ENCODE results near the gene CMTM4. TPM values are rescaled to one million over a fixed set of nuclear protein-coding genes. Genes with fewer than 3 reads are reported as not detected.

The CMTM4 gene
- total and polyA plus RNA-seq, 8 donors = 14.9 to 43.5 (median 36.5) TPM

- no peaks in the 10 kb centered on the region for H3K36me3 ChIP-seq
- no peak for TF ChIP-seq CTCF (IDR thresholded peaks at IDR 0.05)
- no peak overlapping the region for H3K27ac ChIP-seq
- H3K27me3 ChIP-seq = no peaks in the 10 kb centered on the region
- FAIRE-seq = no peak
- no peak overlapping the region for H3K4me3 ChIP-seq
- no peak for DNase-seq
- H3K4me1 ChIP-seq = no peaks in the 10 kb centered on the region
- 89 to 92% methylated on average over 5 of the region's 5 CpGs for WGBS, 2 donors
- intact Hi-C loops (cut with DNase I) = no loop called here
- ATAC-seq = no peak
- H3K9me3 ChIP-seq = no peaks in the 10 kb centered on the region
These were observed 120.2 kb downstream of the CMTM4 start for GRCh38 chr16:66576296-66576695.

- DNase-seq = no peak
- no peaks in the 10 kb centered on the region for H3K4me1 ChIP-seq
- H3K36me3 ChIP-seq = no peaks in the 10 kb centered on the region
- no peak for TF ChIP-seq CTCF (IDR thresholded peaks at IDR 0.05)
- ATAC-seq = no peak
- H3K27ac ChIP-seq = no peak overlapping the region
- intact Hi-C loops (cut with DNase I) = no loop called here
- no peak overlapping the region for H3K4me3 ChIP-seq
- H3K27me3 ChIP-seq = no peaks in the 10 kb centered on the region
- H3K9me3 ChIP-seq = no peaks in the 10 kb centered on the region
- no peak for FAIRE-seq
- WGBS, 2 donors = 95 to 96% methylated on average over 3 of the region's 3 CpGs
These were observed 121.5 kb downstream of the CMTM4 start for GRCh38 chr16:66575060-66575459.

- Histone ChIP-seq H3K9me3 (no peaks in the 10 kb centered on the region), H3K4me3 (no peak overlapping the region), H3K27ac (no peak overlapping the region), H3K36me3 (no peaks in the 10 kb centered on the region), H3K27me3 (no peaks in the 10 kb centered on the region), H3K4me1 (no peaks in the 10 kb centered on the region)
- ATAC-seq (no peak), FAIRE-seq (no peak), DNase-seq (no peak)
- intact Hi-C loops (cut with DNase I) = no loop called here
- 93 to 95% methylated on average over 3 of the region's 3 CpGs for WGBS, 2 donors
- no peak for TF ChIP-seq CTCF (IDR thresholded peaks at IDR 0.05)
These were observed 122.0 kb downstream of the CMTM4 start for GRCh38 chr16:66574531-66574930.

- ATAC-seq (no peak), FAIRE-seq (no peak), DNase-seq (no peak)
- H3K4me1 ChIP-seq = no peaks in the 10 kb centered on the region
- intact Hi-C loops (cut with DNase I) = no loop called here
- 88 to 91% methylated on average over 1 of the region's 1 CpG for WGBS, 2 donors
- no peak overlapping the region for H3K4me3 ChIP-seq
- H3K9me3 ChIP-seq = no peaks in the 10 kb centered on the region
- no peaks in the 10 kb centered on the region for H3K36me3 ChIP-seq
- H3K27ac ChIP-seq = no peak overlapping the region
- H3K27me3 ChIP-seq = no peaks in the 10 kb centered on the region
- no peak for TF ChIP-seq CTCF (IDR thresholded peaks at IDR 0.05)
These were observed 122.5 kb downstream of the CMTM4 start for GRCh38 chr16:66574081-66574480.

GRCh38 chr16:66572356-66572755, 124.2 kb downstream of the CMTM4 start:
- 66 to 82% methylated on average over 2 of the region's 2 CpGs for WGBS, 2 donors
- Histone ChIP-seq H3K9me3 (no peaks in the 10 kb centered on the region), H3K36me3 (no peaks in the 10 kb centered on the region), H3K27me3 (no peaks in the 10 kb centered on the region), H3K27ac (no peak overlapping the region), H3K4me1 (no peaks in the 10 kb centered on the region), H3K4me3 (no peak overlapping the region)
- no peak for ATAC-seq
- no peak for FAIRE-seq
- no peak for DNase-seq
- TF ChIP-seq CTCF (IDR thresholded peaks at IDR 0.05) = no peak
- intact Hi-C loops (cut with DNase I) = no loop called here

Data from pancreas (tissue), 10 donors.